HG03432 (cell line): Measurements from ENCODE around the gene C20orf144.
A peak's percentile ranks its signal among the peaks of the same experiment; 100 is the strongest.

ENCODE experiments used
- ATAC-seq: cut with Tn5 transposase; IDR thresholded peaks from one replicate; pipeline ENCODE4 v1.9.1; 2021; ENCODE audit warnings: mild to moderate bottlenecking, moderate library complexity; ENCODE audit not compliant: unreplicated experiment

Gene C20orf144

DNA sequence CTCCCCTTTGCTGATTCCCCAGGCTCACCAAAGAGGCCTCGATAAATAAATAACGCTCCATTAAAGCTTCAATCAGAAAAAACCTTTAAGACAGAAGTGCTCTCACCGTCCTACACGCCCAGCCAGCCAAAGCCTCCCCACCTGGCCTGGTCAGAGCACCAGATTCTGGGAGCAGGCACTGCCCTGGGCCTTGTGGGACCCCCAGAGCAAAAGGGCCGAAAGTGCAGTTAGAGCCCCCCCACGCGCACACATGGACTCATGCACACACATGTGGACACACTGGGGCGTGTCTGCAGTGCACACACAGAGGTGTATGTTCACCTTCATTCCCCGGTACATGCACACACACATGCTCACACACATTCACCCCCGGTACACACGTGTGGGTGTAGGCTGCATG lies 14.0 kb downstream of the C20orf144 start:
- no peak for ATAC-seq

DNA sequence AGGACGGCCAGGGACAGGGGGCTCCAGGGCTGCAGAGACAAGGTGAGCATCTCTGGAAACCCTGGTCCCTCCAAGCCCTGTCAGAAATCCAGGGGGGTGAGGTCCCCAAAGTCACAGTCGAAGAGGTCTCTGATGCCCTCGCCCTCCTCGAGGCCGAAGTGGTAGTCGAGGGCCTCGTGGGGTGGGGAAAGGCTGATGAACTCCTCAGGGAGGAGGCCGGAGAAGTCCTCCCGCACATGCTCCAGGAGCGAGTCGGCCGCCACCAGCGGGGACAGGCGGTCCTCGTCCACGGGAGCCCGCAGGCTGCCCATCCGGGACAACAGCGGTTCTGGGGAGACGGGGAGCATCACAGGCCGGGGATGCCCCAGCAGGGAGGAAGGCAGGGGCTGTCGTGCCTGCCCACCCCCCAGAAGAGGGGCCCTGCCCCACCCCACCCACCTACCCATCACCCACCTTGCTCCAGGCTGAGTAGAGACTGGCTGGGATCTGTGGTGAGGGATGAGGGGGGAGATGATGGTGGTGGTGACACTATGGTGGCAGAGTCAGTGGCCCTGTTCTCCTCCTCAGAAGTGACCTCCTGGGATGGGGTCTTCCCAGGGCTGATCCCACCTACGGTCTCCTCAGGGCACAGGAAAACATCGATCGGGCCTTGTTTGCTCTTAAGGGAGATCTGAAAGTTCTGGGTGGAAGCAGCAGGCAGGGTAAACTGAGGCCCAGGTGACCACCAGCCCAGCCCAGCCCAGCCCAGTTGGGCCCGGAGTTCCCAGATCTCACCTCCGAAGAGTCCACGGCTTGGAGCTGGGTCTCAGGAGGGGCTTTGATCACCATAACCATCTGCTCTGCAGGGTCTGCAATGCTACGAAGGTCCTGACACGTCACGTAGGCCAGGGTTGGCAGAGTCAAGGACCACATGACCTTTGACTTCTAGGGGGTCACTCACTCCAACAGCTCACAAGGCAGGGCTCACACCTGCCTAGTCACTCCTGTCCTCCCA lies 14.8 kb downstream of the C20orf144 start:
- no peak for ATAC-seq

GRCh38 chr20:33677991-33678702 lies 16.0 kb downstream of the C20orf144 start:
- ATAC-seq, result no peak

GRCh38 chr20:33679758-33680485 lies 17.8 kb downstream of the C20orf144 start:
- peak; percentile 59 for ATAC-seq

DNA sequence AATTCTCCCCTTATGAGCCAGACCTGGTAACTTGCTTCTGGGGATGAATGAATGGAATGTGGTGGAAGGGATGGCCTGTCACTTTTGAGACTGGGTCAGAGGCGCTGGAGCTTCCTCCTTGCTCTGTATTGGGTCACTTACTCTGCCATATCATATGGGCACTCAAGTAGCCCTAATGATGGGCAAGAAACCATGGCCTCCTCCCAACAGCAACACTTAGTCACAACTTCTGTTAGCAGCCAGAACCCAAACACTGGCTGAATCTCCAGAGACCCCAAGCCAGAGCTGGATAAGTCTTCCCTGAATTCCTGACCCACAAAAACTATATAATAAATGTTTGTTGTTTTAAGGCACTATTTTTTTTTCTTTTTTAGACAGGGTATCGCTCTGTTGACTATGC lies 18.6 kb downstream of the C20orf144 start:
- no peak for ATAC-seq

GRCh38 chr20:33681288-33681687 lies 19.2 kb downstream of the C20orf144 start:
- no peak for ATAC-seq

- no peak for ATAC-seq
Measured at GRCh38 chr20:33681728-33682353, 19.7 kb downstream of the C20orf144 start.

DNA sequence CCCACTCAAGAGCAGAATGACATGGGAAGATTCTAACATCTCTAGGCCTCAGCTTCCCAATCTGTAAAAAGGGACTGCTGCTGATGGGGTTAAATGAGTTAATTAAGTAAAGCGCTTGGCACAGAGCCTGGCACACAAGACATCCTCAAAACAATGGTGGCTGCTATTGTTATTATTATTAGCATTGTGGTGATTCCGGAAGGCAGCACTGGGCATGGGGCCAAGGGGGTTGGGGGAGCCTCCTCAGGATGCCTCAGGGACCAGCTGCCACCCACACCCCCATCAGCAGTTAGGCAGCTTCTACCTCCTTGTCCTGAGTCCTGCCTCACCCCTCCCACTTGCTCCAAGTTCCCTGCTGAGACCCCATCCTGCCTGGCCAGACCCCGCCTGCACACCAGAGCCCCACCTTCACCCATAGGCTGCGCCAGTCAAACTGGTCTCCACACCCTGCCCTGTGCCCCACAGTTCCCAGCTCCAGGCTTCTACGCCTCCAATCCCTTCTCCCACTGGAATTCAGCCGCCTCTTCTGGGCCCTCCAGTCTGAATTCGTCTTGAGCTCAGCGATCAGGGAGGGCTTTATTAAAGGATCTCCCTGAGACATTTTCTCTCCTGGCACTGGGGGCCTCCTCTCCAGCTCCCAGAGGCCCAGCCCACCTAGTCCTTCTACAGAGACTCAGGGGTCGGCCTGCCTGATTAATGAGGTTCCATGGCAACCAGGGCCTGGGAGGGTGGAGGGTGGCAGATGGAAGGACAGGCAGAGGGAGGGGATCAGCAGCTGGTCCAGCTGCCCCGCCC lies 22.6 kb downstream of the C20orf144 start:
- no peak for ATAC-seq

- peak; percentile 40 for ATAC-seq
Measured at GRCh38 chr20:33685328-33686099, 23.4 kb downstream of the C20orf144 start.

GRCh38 chr20:33686100-33686983 lies 24.2 kb downstream of the C20orf144 start, which contains the start of gene E2F1:
Gene E2F1, minus strand, starts transcription at chr20:33686385. Its CDS starts 121 bp downstream, at chr20:33686264.
- ATAC-seq, result peak; percentile 86

- ATAC-seq, result no peak
Measured at GRCh38 chr20:33686984-33687366, 24.8 kb downstream of the C20orf144 start.

- ATAC-seq, result no peak
Measured at GRCh38 chr20:33687370-33687915, 25.3 kb downstream of the C20orf144 start.

- no peak for ATAC-seq
Measured at GRCh38 chr20:33687993-33688937, 26.1 kb downstream of the C20orf144 start.

- ATAC-seq, result no peak
Measured at GRCh38 chr20:33688938-33689424, 26.9 kb downstream of the C20orf144 start.

- ATAC-seq, result no peak
Measured at GRCh38 chr20:33689493-33689892, 27.4 kb downstream of the C20orf144 start.

DNA sequence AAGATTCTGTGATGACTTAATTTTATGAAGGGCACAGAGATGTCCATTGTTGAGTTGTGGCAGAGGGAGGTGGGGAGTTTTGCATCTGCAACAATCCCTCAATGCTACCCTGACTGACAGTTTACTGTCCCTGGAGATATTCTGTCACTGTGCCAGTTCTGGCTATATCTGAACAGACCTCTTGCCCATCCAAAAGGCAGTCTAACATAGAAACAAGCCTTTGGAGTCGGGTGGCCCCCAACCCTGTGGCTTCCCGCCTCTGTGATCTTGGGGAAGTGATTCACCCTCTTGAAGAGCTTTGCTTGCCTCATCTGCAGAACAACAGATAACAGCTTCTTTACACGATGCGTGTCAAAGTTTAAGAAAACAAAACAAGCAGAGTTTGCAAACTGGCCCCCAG lies 27.8 kb downstream of the C20orf144 start:
- no peak for ATAC-seq

DNA sequence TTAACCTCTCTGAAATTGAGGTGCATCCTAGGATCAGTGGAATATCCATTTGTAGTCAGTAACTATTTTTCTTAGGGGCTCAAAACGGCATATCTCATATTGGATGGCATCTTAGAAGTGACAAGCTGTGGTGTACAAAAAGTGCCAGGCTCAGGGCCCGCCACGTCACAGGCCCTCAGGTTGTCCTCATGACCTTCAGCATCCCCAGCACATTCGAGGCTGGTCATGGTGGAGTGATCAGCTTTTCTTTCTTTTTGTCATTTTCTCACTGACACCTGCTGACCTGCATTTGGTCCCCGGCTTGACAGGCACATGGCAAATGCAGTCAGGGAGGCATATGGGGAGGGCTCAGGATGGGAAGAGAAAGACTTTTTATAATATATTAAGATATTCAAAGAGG lies 31.2 kb downstream of the C20orf144 start:
- ATAC-seq, result no peak
